ENCODE results near the gene GFOD2. TPM values are rescaled to one million over a fixed set of nuclear protein-coding genes. Genes with fewer than 3 reads are reported as not detected.

Gene GFOD2
- total RNA-seq, 1 experiment from 2014 or later = 13.4 TPM

DNA sequence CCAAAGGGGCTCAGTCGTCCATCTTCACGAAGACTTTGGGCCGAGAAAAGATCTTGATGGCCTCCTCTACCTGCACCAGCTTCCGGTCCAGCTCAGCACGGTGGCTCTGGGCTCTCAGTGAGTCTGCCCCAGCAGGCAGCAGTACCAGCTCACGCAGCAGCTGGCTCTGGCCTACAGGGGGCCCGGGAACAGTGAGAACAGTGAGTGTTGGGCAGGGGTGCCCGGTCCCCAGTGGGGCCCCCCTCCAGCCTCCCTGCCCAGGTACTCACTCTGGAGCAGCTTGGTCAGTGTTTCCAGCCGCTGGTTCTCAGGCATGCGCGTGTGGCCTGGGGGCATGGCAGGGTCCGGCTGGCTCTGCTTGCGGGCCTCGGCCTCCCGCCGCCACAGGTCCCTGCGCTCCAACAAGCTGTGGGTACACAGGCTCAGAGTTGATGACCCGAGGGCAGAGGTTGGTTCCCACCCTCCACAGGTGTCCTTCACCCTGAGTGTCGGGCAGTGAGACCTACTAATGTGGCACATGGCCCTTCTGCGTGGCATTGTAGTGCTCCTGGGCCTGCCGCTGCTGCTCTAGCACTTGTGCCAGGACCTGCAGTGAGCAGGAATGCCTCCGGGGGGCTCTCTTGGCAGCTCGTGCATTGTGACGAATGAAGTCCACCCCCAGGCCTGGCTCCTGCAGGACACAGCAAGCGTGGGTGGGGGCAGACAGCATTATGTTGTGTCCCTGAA lies 55.8 kb downstream of the GFOD2 start:
- Mint-ChIP-seq H3K4me1 (ENCODE audit: low read depth, unreplicated experiment) (no peaks in the 10 kb centered on the region), H3K36me3 (ENCODE audit: insufficient read depth, unreplicated experiment) (peaks cover 37% of the 10 kb centered on the region), H3K27ac (ENCODE audit: unreplicated experiment) (no peak overlapping the region), H3K4me3 (ENCODE audit: unreplicated experiment) (no peak overlapping the region), H3K9me3 (ENCODE audit: unreplicated experiment) (no peaks in the 10 kb centered on the region), H3K27me3 (ENCODE audit: insufficient read depth, unreplicated experiment) (no peaks in the 10 kb centered on the region)
- Histone ChIP-seq H3K36me3 (ENCODE audit: control insufficient read depth, insufficient read depth, low read length) (no peaks in the 10 kb centered on the region), H3K9me3 (no peaks in the 10 kb centered on the region), H3K27me3 (replicated peaks; ENCODE audit: control insufficient read depth, insufficient read depth, low read length) (no peaks in the 10 kb centered on the region), H3K4me3 (ENCODE audit: low read depth, low read length) (no peak overlapping the region), H3K4me1 (peaks cover 17% of the 10 kb centered on the region)
- TF ChIP-seq, protein P1, sequence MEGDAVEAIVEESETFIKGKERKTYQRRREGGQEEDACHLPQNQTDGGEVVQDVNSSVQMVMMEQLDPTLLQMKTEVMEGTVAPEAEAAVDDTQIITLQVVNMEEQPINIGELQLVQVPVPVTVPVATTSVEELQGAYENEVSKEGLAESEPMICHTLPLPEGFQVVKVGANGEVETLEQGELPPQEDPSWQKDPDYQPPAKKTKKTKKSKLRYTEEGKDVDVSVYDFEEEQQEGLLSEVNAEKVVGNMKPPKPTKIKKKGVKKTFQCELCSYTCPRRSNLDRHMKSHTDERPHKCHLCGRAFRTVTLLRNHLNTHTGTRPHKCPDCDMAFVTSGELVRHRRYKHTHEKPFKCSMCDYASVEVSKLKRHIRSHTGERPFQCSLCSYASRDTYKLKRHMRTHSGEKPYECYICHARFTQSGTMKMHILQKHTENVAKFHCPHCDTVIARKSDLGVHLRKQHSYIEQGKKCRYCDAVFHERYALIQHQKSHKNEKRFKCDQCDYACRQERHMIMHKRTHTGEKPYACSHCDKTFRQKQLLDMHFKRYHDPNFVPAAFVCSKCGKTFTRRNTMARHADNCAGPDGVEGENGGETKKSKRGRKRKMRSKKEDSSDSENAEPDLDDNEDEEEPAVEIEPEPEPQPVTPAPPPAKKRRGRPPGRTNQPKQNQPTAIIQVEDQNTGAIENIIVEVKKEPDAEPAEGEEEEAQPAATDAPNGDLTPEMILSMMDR (IDR thresholded peaks at IDR 0.05; ENCODE audit: insufficient read depth in 1 of 2, low read depth in 1 of 2, low read length in 1 of 2, severe bottlenecking in 1 of 2, unreplicated experiment in 1 of 2) = peak; percentile 21 to 26
- ChIA-PET CTCF (interaction anchor here (0.6 to 6.3 kb wide), 3 partner anchors 126 to 145 kb away, joined by 3 to 60 read pairs (median 3); no protein-coding TSS in a partner anchor), POLR2A (no interaction called here)
- DNase-seq = peak; percentile 56 to 61
- BruUV-seq (replicated peaks) = no TSS peak
- intact Hi-C loops (cut with micrococcal nuclease; ENCODE audit: unreplicated experiment) = no loop called here

- H3K27me3 ChIP-seq (replicated peaks; ENCODE audit: control insufficient read depth, insufficient read depth, low read length) = no peaks in the 10 kb centered on the region
- no peaks in the 10 kb centered on the region for H3K36me3 ChIP-seq (ENCODE audit: control insufficient read depth, insufficient read depth, low read length)
- intact Hi-C loops (cut with micrococcal nuclease; ENCODE audit: unreplicated experiment) = no loop called here
- no TSS peak for BruUV-seq (replicated peaks)
- Mint-ChIP-seq H3K9me3 (ENCODE audit: unreplicated experiment) (no peaks in the 10 kb centered on the region), H3K4me1 (ENCODE audit: low read depth, unreplicated experiment) (no peaks in the 10 kb centered on the region), H3K27ac (ENCODE audit: unreplicated experiment) (no peak overlapping the region), H3K27me3 (ENCODE audit: insufficient read depth, unreplicated experiment) (no peaks in the 10 kb centered on the region), H3K36me3 (ENCODE audit: insufficient read depth, unreplicated experiment) (peaks cover 37% of the 10 kb centered on the region), H3K4me3 (ENCODE audit: unreplicated experiment) (no peak overlapping the region)
- TF ChIP-seq, protein P1 (IDR thresholded peaks at IDR 0.05; ENCODE audit: insufficient read depth in 1 of 2, low read depth in 1 of 2, low read length in 1 of 2, severe bottlenecking in 1 of 2, unreplicated experiment in 1 of 2) = no peak
- ChIA-PET POLR2A (no interaction called here), CTCF (interaction anchor here (0.6 to 6.3 kb wide), 2 partner anchors 125 to 142 kb away, joined by 3 to 60 read pairs; no protein-coding TSS in a partner anchor)
- H3K4me3 ChIP-seq (ENCODE audit: low read depth, low read length) = no peak overlapping the region
- no peaks in the 10 kb centered on the region for H3K9me3 ChIP-seq
- peaks cover 17% of the 10 kb centered on the region for H3K4me1 ChIP-seq
- no peak for DNase-seq
Observed at GRCh38 chr16:67662653-67663010, 56.5 kb downstream of the GFOD2 start.

DNA sequence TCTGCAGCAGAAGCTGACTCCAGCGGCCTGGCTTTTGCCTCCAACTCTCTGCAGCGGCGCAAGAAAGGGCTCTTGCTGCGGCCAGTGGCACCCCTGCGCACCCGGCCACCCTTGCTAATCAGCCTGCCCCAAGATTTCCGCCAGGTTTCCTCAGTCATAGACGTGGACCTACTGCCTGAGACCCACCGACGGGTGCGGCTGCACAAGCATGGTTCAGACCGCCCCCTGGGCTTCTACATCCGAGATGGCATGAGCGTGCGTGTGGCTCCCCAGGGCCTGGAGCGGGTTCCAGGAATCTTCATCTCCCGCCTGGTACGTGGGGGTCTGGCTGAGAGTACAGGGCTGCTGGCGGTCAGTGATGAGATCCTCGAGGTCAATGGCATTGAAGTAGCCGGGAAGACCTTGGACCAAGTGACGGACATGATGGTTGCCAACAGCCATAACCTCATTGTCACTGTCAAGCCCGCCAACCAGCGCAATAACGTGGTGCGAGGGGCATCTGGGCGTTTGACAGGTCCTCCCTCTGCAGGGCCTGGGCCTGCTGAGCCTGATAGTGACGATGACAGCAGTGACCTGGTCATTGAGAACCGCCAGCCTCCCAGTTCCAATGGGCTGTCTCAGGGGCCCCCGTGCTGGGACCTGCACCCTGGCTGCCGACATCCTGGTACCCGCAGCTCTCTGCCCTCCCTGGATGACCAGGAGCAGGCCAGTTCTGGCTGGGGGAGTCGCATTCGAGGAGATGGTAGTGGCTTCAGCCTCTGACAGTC lies 57.0 kb downstream of the GFOD2 start:
- Histone ChIP-seq H3K27me3 (replicated peaks; ENCODE audit: control insufficient read depth, insufficient read depth, low read length) (no peaks in the 10 kb centered on the region), H3K4me3 (ENCODE audit: low read depth, low read length) (no peak overlapping the region), H3K4me1 (peaks cover 17% of the 10 kb centered on the region), H3K9me3 (no peaks in the 10 kb centered on the region), H3K36me3 (ENCODE audit: control insufficient read depth, insufficient read depth, low read length) (no peaks in the 10 kb centered on the region)
- peak overlapping the region; percentile 96 for H3K4me3 Mint-ChIP-seq (ENCODE audit: unreplicated experiment)
- TF ChIP-seq, protein P1 (IDR thresholded peaks at IDR 0.05; ENCODE audit: insufficient read depth in 1 of 2, low read depth in 1 of 2, low read length in 1 of 2, severe bottlenecking in 1 of 2, unreplicated experiment in 1 of 2) = no peak
- intact Hi-C loops (cut with micrococcal nuclease; ENCODE audit: unreplicated experiment) = no loop called here
- H3K27me3 Mint-ChIP-seq (ENCODE audit: insufficient read depth, unreplicated experiment) = no peaks in the 10 kb centered on the region
- ChIA-PET CTCF (no interaction called here), POLR2A (no interaction called here)
- H3K9me3 Mint-ChIP-seq (ENCODE audit: unreplicated experiment) = no peaks in the 10 kb centered on the region
- DNase-seq = peak in 1 of 2 experiments; percentile 35
- peaks cover 37% of the 10 kb centered on the region for H3K36me3 Mint-ChIP-seq (ENCODE audit: insufficient read depth, unreplicated experiment)
- no peak overlapping the region for H3K27ac Mint-ChIP-seq (ENCODE audit: unreplicated experiment)
- TSS peak; percentile 33 for BruUV-seq (replicated peaks)
- no peaks in the 10 kb centered on the region for H3K4me1 Mint-ChIP-seq (ENCODE audit: low read depth, unreplicated experiment)
